Sigmoid colon (tissue), 4 donors: ENCODE results near the gene COL6A1.
A peak's percentile ranks its signal among the peaks of the same experiment; 100 is the strongest.

Source experiments
- CTCF ChIP-seq, 4 experiments: fragments of 450-650 bp in 3 of 4; fragments of 200-600 bp in 1 of 4; IDR thresholded peaks; one replicate each; pipeline ENCODE4 v1.5.1; 2016 to 2019; ENCODE audit warnings: antibody characterized with exemption in 4 of 4, mild to moderate bottlenecking in 3 of 4, moderate library complexity in 2 of 4
- EP300 ChIP-seq, 4 donors: sonication (generic); formaldehyde crosslinking; IDR thresholded peaks; one replicate each; pipeline ENCODE4 v1.6.1; 2017; ENCODE audit warnings: antibody characterized with exemption in 4 of 4
- POLR2A ChIP-seq, 2 donors: fragments of 450-650 bp; IDR thresholded peaks; one replicate each; pipeline ENCODE4 v1.6.1; 2016; ENCODE audit warnings: antibody characterized with exemption in 2 of 2, mild to moderate bottlenecking in 2 of 2, moderate library complexity in 2 of 2
- POLR2AphosphoS5 ChIP-seq, 4 donors: sonication (generic); formaldehyde crosslinking; IDR thresholded peaks; one replicate each; pipeline ENCODE4 v1.6.1; 2017; ENCODE audit warnings: antibody characterized with exemption in 4 of 4

GRCh38 chr21:46004168-46004861 lies 22.7 kb downstream of the COL6A1 start:
- no peak for TF ChIP-seq CTCF (IDR thresholded peaks at IDR 0.05)
- TF ChIP-seq EP300 (IDR thresholded peaks at IDR 0.05): no peak
- TF ChIP-seq POLR2A (IDR thresholded peaks at IDR 0.05): no peak
- peak in 2 of 4 donors; percentile 7 to 30 for TF ChIP-seq POLR2AphosphoS5 (IDR thresholded peaks at IDR 0.05)
